Measurements from ENCODE around the gene ANO3.

The ANO3 gene

DNA sequence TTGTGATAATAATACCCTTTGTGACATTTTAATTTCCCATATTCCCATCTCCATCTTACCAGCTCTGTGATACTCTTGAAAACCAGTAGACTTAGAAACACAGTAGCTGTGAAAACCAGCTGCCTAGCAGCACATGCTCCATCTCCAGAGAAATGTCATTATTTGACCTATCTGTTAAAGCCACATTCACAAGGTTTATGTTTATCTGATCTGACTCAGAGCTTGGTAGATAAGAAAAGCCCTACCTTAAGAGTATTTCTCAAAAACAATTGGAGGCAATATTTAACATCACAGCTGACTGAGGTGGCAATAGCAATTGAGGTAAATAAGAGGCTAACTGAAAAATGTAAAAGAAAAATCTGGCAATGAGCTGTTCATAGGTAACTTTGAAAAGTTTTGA lies 8.1 kb upstream of the ANO3 start:
- H3F3A ChIP-seq (ENCODE audit: control insufficient read depth, insufficient read depth) = no peaks in the 10 kb centered on the region
- H3K79me2 ChIP-seq (ENCODE audit: control insufficient read depth, low read length) = no peaks in the 10 kb centered on the region
- no peaks in the 10 kb centered on the region for H3K4me1 ChIP-seq (ENCODE audit: control insufficient read depth, low read length)
- H3K4me3 ChIP-seq (ENCODE audit: low read length) = no peak overlapping the region
- no peak for TF ChIP-seq EZH2phosphoT487 (IDR thresholded peaks at IDR 0.05; ENCODE audit: borderline replicate concordance, low read length)
- TF ChIP-seq, protein P1, sequence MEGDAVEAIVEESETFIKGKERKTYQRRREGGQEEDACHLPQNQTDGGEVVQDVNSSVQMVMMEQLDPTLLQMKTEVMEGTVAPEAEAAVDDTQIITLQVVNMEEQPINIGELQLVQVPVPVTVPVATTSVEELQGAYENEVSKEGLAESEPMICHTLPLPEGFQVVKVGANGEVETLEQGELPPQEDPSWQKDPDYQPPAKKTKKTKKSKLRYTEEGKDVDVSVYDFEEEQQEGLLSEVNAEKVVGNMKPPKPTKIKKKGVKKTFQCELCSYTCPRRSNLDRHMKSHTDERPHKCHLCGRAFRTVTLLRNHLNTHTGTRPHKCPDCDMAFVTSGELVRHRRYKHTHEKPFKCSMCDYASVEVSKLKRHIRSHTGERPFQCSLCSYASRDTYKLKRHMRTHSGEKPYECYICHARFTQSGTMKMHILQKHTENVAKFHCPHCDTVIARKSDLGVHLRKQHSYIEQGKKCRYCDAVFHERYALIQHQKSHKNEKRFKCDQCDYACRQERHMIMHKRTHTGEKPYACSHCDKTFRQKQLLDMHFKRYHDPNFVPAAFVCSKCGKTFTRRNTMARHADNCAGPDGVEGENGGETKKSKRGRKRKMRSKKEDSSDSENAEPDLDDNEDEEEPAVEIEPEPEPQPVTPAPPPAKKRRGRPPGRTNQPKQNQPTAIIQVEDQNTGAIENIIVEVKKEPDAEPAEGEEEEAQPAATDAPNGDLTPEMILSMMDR (IDR thresholded peaks at IDR 0.05; ENCODE audit: low read depth, low read length, poor library complexity, severe bottlenecking) = no peak
- H3K27ac ChIP-seq (ENCODE audit: low read depth, low read length) = no peak overlapping the region
- H4K20me1 ChIP-seq (ENCODE audit: control insufficient read depth, insufficient read depth, low read depth, low read length) = no peaks in the 10 kb centered on the region
- peaks cover 3% of the 10 kb centered on the region; the same call in 1 of the 2 replicates for H3K27me3 ChIP-seq (ENCODE audit: control insufficient read depth, low read length)
- no peaks in the 10 kb centered on the region for H3K36me3 ChIP-seq (ENCODE audit: control insufficient read depth, low read length)
- no peaks in the 10 kb centered on the region for H3K9me2 ChIP-seq (replicated peaks; ENCODE audit: control insufficient read depth, low read length)
- no peak overlapping the region for H3K4me2 ChIP-seq (ENCODE audit: low read length)
- H3K9me3 ChIP-seq (ENCODE audit: control insufficient read depth, insufficient read depth, low read length) = no peaks in the 10 kb centered on the region

DNA sequence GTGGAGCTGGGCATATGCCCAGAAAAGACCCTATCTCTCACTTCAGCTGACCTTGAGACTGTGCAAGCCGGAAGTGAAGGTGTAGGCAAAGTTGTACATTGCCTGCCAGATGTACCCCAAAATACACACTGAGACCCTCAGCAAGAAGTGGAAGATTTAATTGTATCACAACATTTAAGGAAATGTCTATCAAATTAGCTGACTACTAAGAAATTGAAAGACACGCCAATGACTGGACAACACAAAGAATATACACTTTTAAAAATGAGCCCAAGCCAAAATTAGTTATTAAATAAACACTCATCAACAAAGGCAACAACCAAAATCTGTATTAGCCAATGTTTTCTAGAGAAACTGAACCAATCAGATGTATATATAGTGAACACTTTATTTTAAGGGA lies 7.7 kb upstream of the ANO3 start:
- Histone ChIP-seq H3K4me2 (ENCODE audit: low read length) (no peak overlapping the region), H3F3A (ENCODE audit: control insufficient read depth, insufficient read depth) (no peaks in the 10 kb centered on the region), H3K9me2 (replicated peaks; ENCODE audit: control insufficient read depth, low read length) (no peaks in the 10 kb centered on the region), H3K36me3 (ENCODE audit: control insufficient read depth, low read length) (no peaks in the 10 kb centered on the region), H3K9me3 (ENCODE audit: control insufficient read depth, insufficient read depth, low read length) (no peaks in the 10 kb centered on the region), H3K4me3 (ENCODE audit: low read length) (no peak overlapping the region), H3K27me3 (ENCODE audit: control insufficient read depth, low read length) (peaks cover 3% of the 10 kb centered on the region; the same call in 1 of the 2 replicates), H3K79me2 (ENCODE audit: control insufficient read depth, low read length) (no peaks in the 10 kb centered on the region), H3K4me1 (ENCODE audit: control insufficient read depth, low read length) (no peaks in the 10 kb centered on the region), H3K27ac (ENCODE audit: low read depth, low read length) (no peak overlapping the region), H4K20me1 (ENCODE audit: control insufficient read depth, insufficient read depth, low read depth, low read length) (no peaks in the 10 kb centered on the region)
- TF ChIP-seq, protein P1 (IDR thresholded peaks at IDR 0.05; ENCODE audit: low read depth, low read length, poor library complexity, severe bottlenecking) = no peak
- no peak for TF ChIP-seq EZH2phosphoT487 (IDR thresholded peaks at IDR 0.05; ENCODE audit: borderline replicate concordance, low read length)

DNA sequence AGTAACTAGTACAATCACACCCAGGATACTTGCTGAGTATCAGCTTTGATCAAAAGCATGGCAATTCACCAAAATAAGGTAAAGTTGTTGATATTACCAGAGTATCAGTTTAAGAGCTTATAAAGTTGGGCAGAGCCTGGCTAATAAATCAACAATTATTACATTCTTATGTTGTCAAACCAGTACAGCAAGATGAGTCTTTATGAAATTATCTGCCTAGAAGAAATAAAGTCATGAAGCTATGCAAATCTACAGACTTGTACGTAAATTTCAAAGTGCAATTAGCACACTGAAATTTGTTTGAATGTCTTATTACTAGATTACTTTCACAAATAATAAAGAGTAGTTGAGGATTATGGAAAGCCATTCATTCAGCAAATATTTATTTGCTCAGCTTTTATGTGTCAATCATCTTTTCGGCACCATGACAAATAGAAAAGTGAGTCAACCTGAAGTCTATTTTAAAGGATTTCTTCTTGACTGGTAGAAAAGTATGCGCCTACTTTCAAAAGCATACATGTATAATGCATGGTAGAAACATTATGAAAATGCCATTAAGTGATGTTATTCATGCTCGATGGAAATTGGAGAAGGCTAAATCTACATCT lies 5.0 kb upstream of the ANO3 start:
- H3K36me3 ChIP-seq (ENCODE audit: control insufficient read depth, low read length) = no peaks in the 10 kb centered on the region
- no peaks in the 10 kb centered on the region for H3K9me3 ChIP-seq (ENCODE audit: control insufficient read depth, insufficient read depth, low read length)
- no peaks in the 10 kb centered on the region for H3K4me1 ChIP-seq (ENCODE audit: control insufficient read depth, low read length)
- H3F3A ChIP-seq (ENCODE audit: control insufficient read depth, insufficient read depth) = no peaks in the 10 kb centered on the region
- no peak overlapping the region for H3K27ac ChIP-seq (ENCODE audit: low read depth, low read length)
- no peaks in the 10 kb centered on the region for H3K27me3 ChIP-seq (ENCODE audit: control insufficient read depth, low read length)
- TF ChIP-seq, protein P1 (IDR thresholded peaks at IDR 0.05; ENCODE audit: low read depth, low read length, poor library complexity, severe bottlenecking) = no peak
- TF ChIP-seq EZH2phosphoT487 (IDR thresholded peaks at IDR 0.05; ENCODE audit: borderline replicate concordance, low read length) = no peak
- no peak overlapping the region for H3K4me2 ChIP-seq (ENCODE audit: low read length)
- no peak overlapping the region for H3K4me3 ChIP-seq (ENCODE audit: low read length)
- no peaks in the 10 kb centered on the region for H3K9me2 ChIP-seq (replicated peaks; ENCODE audit: control insufficient read depth, low read length)
- no peaks in the 10 kb centered on the region for H3K79me2 ChIP-seq (ENCODE audit: control insufficient read depth, low read length)
- H4K20me1 ChIP-seq (ENCODE audit: control insufficient read depth, insufficient read depth, low read depth, low read length) = no peaks in the 10 kb centered on the region
